ENCODE results near the gene FABP1.

FABP1 gene

DNA sequence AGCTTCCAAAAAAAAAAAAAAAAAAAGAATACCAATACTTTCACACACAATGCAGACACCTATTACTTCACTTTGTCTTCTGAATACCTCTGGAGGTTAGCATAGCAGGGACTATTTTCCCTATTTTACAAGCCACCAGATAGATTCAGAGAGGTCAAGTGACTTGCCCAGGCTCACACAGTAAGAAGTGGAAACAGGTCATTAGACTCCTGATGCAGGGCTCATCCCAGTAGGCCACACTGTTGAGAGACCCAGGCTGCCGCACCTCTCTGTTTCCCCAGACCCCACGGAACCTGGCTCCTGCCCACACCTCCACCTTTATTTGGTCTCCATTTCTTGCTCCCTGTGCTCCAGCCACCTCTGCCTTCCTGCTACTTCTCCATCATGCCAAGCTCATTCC lies 40.8 kb downstream of the FABP1 start:
- DNase-seq (ENCODE audit: insufficient read length) (no peak), FAIRE-seq (no peak)
- no peak for TF ChIP-seq TAF1 (IDR thresholded peaks at IDR 0.05; ENCODE audit: borderline replicate concordance, low read depth, low read length)

DNA sequence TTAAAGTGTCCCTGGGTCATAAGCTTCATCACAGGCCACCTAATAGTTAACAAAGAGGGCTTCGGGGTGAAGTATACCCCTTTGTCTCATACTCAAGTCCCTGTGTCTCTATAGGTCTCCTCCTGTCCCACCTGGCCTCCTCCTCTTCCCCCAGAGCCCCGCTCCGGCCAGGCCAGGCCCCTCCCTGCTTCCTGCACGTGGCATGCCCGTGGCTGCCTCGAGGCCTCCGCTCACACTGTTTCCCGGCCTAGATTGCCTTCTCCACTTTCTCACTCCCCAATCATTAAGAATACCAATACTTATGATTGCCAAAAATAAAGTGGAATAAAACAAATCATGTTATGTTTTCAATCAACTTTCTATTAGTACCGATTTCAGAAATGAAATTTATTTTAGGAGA lies 41.5 kb downstream of the FABP1 start:
- TF ChIP-seq TAF1 (IDR thresholded peaks at IDR 0.05; ENCODE audit: borderline replicate concordance, low read depth, low read length) (no peak), POLR2AphosphoS5 (IDR thresholded peaks at IDR 0.05; ENCODE audit: low read depth, low read length) (no peak), POLR2A (IDR thresholded peaks at IDR 0.05; ENCODE audit: low read depth, low read length) (no peak)
- FAIRE-seq (no peak), DNase-seq (ENCODE audit: insufficient read length) (no peak)

DNA sequence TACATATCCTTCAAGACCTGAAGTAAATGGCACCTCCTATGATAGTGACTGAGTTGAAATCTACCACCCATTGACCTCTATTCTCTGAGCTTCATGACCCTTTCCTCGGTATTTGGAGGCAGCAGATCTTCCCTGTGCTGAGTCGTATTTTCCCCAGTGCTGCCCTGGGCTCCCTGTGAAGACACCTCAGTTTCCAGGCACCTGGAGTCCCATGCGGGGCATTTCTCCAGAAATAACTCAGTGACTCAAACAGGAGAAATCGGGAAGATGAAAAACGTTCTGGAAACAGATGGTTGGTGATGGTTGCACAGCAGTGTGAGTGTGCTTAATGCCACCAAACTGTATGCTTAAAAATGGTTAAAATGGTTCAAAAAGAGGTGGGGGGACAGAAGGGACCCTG lies 42.3 kb downstream of the FABP1 start:
- DNase-seq (ENCODE audit: insufficient read length) = no peak
- no peak for FAIRE-seq
- TF ChIP-seq POLR2A (IDR thresholded peaks at IDR 0.05; ENCODE audit: low read depth, low read length) (no peak), POLR2AphosphoS5 (IDR thresholded peaks at IDR 0.05; ENCODE audit: low read depth, low read length) (no peak), TAF1 (IDR thresholded peaks at IDR 0.05; ENCODE audit: borderline replicate concordance, low read depth, low read length) (no peak)

DNA sequence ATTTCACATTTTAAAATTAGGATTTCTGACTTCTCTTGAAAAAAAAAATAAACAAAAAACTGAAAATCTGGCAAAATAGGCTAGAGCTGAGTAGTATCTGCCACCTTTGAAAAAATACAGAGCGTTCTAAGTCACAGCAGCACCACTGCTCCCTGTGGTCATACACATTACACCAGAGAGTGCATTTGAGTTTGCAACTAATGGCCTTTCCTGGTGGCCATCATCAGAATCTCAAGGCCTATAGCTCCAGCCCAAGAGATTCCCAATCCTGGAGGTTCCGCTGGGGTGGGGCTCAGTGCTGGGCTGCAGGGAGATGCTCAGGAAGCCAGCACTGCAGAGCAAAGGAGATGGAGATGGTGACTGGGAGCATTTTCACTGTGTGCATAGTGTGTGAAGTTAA lies 42.8 kb downstream of the FABP1 start:
- DNase-seq (ENCODE audit: insufficient read length) (no peak), FAIRE-seq (no peak)
- no peak for TF ChIP-seq TAF1 (IDR thresholded peaks at IDR 0.05; ENCODE audit: borderline replicate concordance, low read depth, low read length)
- no peak for TF ChIP-seq POLR2AphosphoS5 (IDR thresholded peaks at IDR 0.05; ENCODE audit: low read depth, low read length)
- TF ChIP-seq POLR2A (IDR thresholded peaks at IDR 0.05; ENCODE audit: low read depth, low read length) = no peak

DNA sequence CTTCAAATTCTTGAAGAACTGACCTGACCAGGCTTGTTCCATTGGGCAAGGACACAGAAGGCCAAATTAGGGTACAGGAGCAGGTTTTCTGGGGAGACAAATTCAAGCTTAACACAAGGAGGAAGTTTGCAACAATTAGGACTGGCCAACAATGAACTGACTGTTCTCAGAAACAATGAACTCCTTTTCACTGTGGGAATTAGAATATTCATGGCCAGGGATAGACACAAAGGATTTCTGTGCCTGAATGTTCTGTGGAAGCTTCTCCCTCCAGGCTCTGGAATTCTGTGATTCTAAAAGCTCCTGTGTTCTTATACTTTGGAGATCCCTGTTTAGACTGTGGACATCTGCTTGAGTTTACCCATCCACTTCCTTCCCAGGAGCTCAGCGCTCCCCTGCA lies 45.1 kb downstream of the FABP1 start:
- DNase-seq (ENCODE audit: insufficient read length) (no peak), FAIRE-seq (no peak)
- no peak for TF ChIP-seq POLR2AphosphoS5 (IDR thresholded peaks at IDR 0.05; ENCODE audit: low read depth, low read length)
- no peak for TF ChIP-seq POLR2A (IDR thresholded peaks at IDR 0.05; ENCODE audit: low read depth, low read length)
- no peak for TF ChIP-seq TAF1 (IDR thresholded peaks at IDR 0.05; ENCODE audit: borderline replicate concordance, low read depth, low read length)

DNA sequence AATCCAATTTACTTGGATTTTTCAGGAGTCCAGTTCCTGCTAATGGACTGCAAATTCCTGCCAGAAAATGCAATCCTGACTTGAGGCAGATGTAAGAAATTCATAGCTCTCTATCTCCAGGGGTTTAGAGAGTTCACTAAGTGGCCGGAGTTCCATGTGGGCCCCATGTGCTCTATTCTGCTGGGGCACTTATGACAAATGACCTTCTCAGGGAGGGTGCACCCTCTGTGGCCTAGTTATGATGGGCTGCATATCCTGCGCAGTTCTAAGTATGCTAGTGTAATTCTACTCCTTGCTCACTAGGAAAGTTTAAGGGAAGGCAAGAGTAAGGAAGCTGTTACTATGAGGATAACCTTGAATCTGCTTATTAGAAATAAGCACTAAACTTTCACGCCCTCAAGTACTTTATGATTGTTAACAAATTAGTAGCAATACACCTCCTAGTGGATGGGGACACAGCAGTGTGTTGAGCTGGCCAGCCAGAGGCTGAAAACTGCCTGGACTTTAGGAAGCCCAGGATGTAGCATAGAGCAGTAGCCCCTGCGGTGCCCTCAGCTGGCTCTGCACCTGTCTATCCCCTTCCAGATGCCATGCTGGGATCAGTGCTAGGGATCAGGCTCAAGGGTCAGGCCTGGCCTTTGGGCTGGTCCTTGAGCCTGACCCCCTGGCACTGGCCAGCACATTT lies 45.8 kb downstream of the FABP1 start:
- TF ChIP-seq TAF1 (IDR thresholded peaks at IDR 0.05; ENCODE audit: borderline replicate concordance, low read depth, low read length) = no peak
- TF ChIP-seq POLR2A (IDR thresholded peaks at IDR 0.05; ENCODE audit: low read depth, low read length) = no peak
- no peak for TF ChIP-seq POLR2AphosphoS5 (IDR thresholded peaks at IDR 0.05; ENCODE audit: low read depth, low read length)
- DNase-seq (ENCODE audit: insufficient read length) (no peak), FAIRE-seq (no peak)

DNA sequence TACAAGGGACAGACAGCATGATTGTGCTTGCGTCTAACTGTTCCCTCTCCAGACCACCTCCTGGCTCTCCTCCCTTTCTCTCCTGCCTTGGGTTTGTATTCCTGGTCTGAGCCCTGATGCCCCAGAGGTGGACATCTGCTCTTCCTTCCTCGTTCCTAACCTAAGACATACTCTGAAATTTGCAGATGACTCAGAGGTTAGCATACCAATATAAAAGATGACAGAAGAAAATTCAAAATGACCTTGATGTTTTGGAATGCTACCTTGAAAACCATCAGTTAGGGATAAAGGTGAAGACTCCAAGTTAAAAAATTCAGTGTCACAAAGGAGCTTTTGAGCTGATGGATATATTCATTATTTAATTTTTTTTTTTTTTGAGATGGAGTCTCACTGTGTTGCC lies 47.3 kb downstream of the FABP1 start:
- DNase-seq (ENCODE audit: insufficient read length) (no peak), FAIRE-seq (no peak)
- TF ChIP-seq POLR2AphosphoS5 (IDR thresholded peaks at IDR 0.05; ENCODE audit: low read depth, low read length) (no peak), POLR2A (IDR thresholded peaks at IDR 0.05; ENCODE audit: low read depth, low read length) (no peak), TAF1 (IDR thresholded peaks at IDR 0.05; ENCODE audit: borderline replicate concordance, low read depth, low read length) (no peak)

DNA sequence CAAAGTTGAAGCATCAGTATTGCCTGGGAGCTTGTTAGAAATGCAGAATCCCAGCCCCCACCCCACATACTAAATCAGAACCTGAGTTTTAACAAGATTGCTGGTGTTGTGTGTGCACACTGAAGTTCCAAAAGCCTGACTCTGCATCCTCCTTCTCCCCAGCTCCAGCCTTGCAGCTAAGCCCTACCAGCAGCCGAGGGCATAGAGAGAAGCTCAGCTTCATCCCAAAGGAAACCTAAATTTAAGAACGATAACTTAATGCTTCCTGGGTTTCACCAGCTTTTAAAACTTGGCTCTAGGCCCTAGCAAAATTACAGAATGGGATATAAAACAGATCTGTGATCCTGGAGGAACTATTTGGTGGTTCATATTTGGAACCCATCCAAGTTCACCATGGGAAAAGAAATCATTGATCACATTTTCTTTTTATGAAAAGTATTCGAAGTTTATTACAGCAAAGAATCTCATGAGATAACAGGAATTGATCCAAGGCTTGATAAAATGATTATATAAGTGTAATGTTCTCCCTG lies 49.2 kb downstream of the FABP1 start:
- TF ChIP-seq POLR2AphosphoS5 (IDR thresholded peaks at IDR 0.05; ENCODE audit: low read depth, low read length) (no peak), TAF1 (IDR thresholded peaks at IDR 0.05; ENCODE audit: borderline replicate concordance, low read depth, low read length) (no peak), POLR2A (IDR thresholded peaks at IDR 0.05; ENCODE audit: low read depth, low read length) (no peak)
- FAIRE-seq (no peak), DNase-seq (ENCODE audit: insufficient read length) (no peak)

DNA sequence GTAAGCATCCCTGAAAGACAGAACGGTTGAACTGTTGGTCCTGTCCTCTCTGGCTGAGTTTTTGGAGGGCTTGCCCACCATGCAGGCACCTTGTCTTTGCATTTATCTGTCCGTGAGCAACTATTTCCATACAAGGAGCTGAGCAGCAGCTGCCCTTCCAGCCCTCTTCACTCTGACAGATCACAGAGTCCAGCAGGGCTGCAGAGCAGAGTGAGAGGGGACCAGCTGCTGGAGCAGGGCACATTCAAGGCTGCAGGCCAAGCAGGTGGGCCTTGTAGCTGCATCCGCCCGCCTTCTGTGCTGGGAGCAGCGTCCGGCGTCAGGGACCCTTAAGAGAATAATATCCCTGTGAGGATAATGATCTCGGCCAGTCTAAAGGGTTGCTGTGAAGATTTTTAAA lies 50.8 kb downstream of the FABP1 start:
- no peak for TF ChIP-seq POLR2A (IDR thresholded peaks at IDR 0.05; ENCODE audit: low read depth, low read length)
- TF ChIP-seq TAF1 (IDR thresholded peaks at IDR 0.05; ENCODE audit: borderline replicate concordance, low read depth, low read length) = no peak
- TF ChIP-seq POLR2AphosphoS5 (IDR thresholded peaks at IDR 0.05; ENCODE audit: low read depth, low read length) = no peak
- FAIRE-seq (no peak), DNase-seq (ENCODE audit: insufficient read length) (no peak)

DNA sequence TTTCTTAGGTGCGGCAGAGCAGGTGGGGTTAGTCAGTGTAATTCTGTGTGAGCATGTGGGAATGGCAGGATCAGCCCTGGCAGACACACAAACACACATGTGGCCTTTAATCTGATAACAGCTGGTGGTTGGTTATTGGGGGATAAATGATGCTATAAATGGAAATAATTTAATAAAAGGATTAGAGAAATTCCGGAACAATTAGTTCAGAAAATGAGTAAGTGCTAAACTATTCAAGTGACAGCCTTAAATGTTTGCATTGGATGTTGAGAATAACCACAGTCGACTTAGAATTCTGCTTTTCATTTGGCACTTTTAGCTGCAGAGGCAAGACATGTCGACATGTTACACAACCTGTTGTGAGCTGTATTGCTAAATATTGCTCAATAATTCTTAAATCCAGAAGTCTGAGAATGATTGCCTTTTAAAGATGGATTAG lies 53.0 kb downstream of the FABP1 start:
- no peak for TF ChIP-seq TAF1 (IDR thresholded peaks at IDR 0.05; ENCODE audit: borderline replicate concordance, low read depth, low read length)
- TF ChIP-seq POLR2AphosphoS5 (IDR thresholded peaks at IDR 0.05; ENCODE audit: low read depth, low read length) = no peak
- TF ChIP-seq POLR2A (IDR thresholded peaks at IDR 0.05; ENCODE audit: low read depth, low read length) = no peak

DNA sequence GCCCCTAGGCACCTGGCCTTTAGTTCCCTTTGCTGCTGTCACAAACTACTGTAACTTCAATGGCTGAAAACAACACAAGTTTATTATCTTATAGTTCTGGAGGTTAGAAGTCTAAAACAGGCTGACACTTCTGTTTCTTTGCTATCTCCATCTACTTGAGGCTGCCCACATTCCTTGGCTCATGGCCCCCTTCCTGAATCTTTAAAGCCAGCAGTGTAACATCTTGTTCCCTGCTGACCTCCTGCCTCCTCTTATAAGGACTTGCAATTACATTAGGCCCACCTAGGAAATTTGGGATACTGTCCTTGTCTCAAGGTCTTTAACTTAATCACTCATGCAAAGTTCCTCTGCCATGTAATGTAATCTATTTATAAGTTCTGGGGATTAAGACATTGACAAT lies 53.7 kb downstream of the FABP1 start:
- DNase-seq (ENCODE audit: insufficient read length) (no peak), FAIRE-seq (no peak)
- TF ChIP-seq TAF1 (IDR thresholded peaks at IDR 0.05; ENCODE audit: borderline replicate concordance, low read depth, low read length) = no peak
- no peak for TF ChIP-seq POLR2A (IDR thresholded peaks at IDR 0.05; ENCODE audit: low read depth, low read length)
- TF ChIP-seq POLR2AphosphoS5 (IDR thresholded peaks at IDR 0.05; ENCODE audit: low read depth, low read length) = no peak

More for the DNA sequence above, 53.0 kb downstream of the FABP1 start:
- FAIRE-seq = no peak
- DNase-seq (ENCODE audit: insufficient read length) = no peak
